IMR-90 (cell line): ENCODE measurements around the gene PCDHGC5. TPM values are rescaled to one million over a fixed set of nuclear protein-coding genes. Genes with fewer than 3 reads are reported as not detected.
A peak's percentile ranks its signal among the peaks of the same experiment; 100 is the strongest.

Experiments used
- ATAC-seq: fragments of 200-7000 bp; cut with Tn5 transposase; 2 replicates; pipeline ENCODE4 v1.9.1; 2020; ENCODE audit warnings: low read depth, mild to moderate bottlenecking, moderate library complexity
- BruUV-seq: library from RNA; stranded (reverse); fragments of 400-500 nt; replicated peaks from 2 replicates; lab custom pipeline; 2021; lab: Mats Ljungman, UMichigan
- CTCF ChIA-PET: fragments of 300-600 bp; formaldehyde crosslinking; extraction: SDS; loops from one replicate; lab custom pipeline; 2021; ENCODE audit warnings: antibody characterized with exemption; lab: Yijun Ruan, JAX
- POLR2A ChIA-PET: fragments of 300-600 bp; sonication (Branson Sonifier 250); formaldehyde crosslinking; loops from one replicate; lab custom pipeline; 2022; ENCODE audit warnings: antibody characterized with exemption; ENCODE audit not compliant: unreplicated experiment; lab: Charles Lee
- DNase-seq: peaks from one replicate; pipeline ENCODE4 v3.0.0; 2013
- H2AFZ ChIP-seq: replicated peaks from 2 replicates; pipeline ENCODE3; 2013; ENCODE audit warnings: low read length, mild to moderate bottlenecking; ENCODE audit not compliant: poor library complexity
- H2AK5ac ChIP-seq: 2 replicates; pipeline ENCODE4 v1.6.1; 2013; ENCODE audit warnings: low read depth, low read length, inconsistent platforms
- H2AK9ac ChIP-seq: replicated peaks from 2 replicates; pipeline ENCODE3; 2013; ENCODE audit warnings: mild to moderate bottlenecking, low read depth, low read length, moderate library complexity; ENCODE audit not compliant: poor library complexity
- H2BK120ac ChIP-seq: 2 replicates; pipeline ENCODE4 v1.6.1; 2013; ENCODE audit warnings: low read depth, low read length, inconsistent platforms
- H2BK15ac ChIP-seq: 3 replicates; pipeline ENCODE4 v1.6.1; 2013; ENCODE audit warnings: low read depth, low read length, inconsistent platforms
- H2BK20ac ChIP-seq: 2 replicates; pipeline ENCODE4 v1.6.1; 2013; ENCODE audit warnings: low read depth, mild to moderate bottlenecking, inconsistent platforms, low read length, moderate library complexity
- H2BK5ac ChIP-seq: 2 replicates; pipeline ENCODE4 v1.6.1; 2013; ENCODE audit warnings: mild to moderate bottlenecking, low read depth, low read length, inconsistent platforms; ENCODE audit not compliant: poor library complexity, severe bottlenecking
- H3K14ac ChIP-seq: replicated peaks from 2 replicates; pipeline ENCODE4 v1.6.1; 2013; ENCODE audit warnings: low read depth, low read length, inconsistent platforms
- H3K18ac ChIP-seq: 2 replicates; pipeline ENCODE4 v1.6.1; 2013; ENCODE audit warnings: low read depth, low read length, control low read depth
- H3K23ac ChIP-seq: 2 replicates; pipeline ENCODE4 v1.6.1; 2013; ENCODE audit warnings: low read depth, low read length, inconsistent platforms
- H3K27ac ChIP-seq: 2 replicates; pipeline ENCODE4 v1.5.1; 2013; ENCODE audit warnings: mild to moderate bottlenecking, control low read depth, low read length; ENCODE audit not compliant: insufficient read depth
- H3K27me3 ChIP-seq: 2 replicates; pipeline ENCODE4 v1.6.1; 2013; ENCODE audit warnings: low read length; ENCODE audit not compliant: control insufficient read depth, insufficient read depth
- H3K36me3 ChIP-seq: 2 replicates; pipeline ENCODE4 v1.6.1; 2013; ENCODE audit warnings: low read length, mixed read lengths; ENCODE audit not compliant: control insufficient read depth, insufficient read depth
- H3K4ac ChIP-seq: 2 replicates; pipeline ENCODE4 v1.6.1; 2013; ENCODE audit warnings: low read depth, low read length, inconsistent platforms
- H3K4me1 ChIP-seq: 2 replicates; pipeline ENCODE4 v1.6.1; 2013; ENCODE audit warnings: low read length, mixed read lengths; ENCODE audit not compliant: control insufficient read depth, insufficient read depth
- H3K4me2 ChIP-seq: 2 replicates; pipeline ENCODE4 v1.6.1; 2013; ENCODE audit warnings: low read depth, mild to moderate bottlenecking, control low read depth, low read length, moderate library complexity
- H3K4me3 ChIP-seq: 2 replicates; pipeline ENCODE4 v1.5.1; 2013; ENCODE audit warnings: low read depth, mild to moderate bottlenecking, control low read depth, low read length, moderate library complexity; ENCODE audit not compliant: insufficient read depth
- H3K56ac ChIP-seq: 2 replicates; pipeline ENCODE4 v1.6.1; 2013; ENCODE audit warnings: low read length, inconsistent platforms; ENCODE audit not compliant: insufficient read depth; ENCODE audit errors: extremely low read depth
- H3K79me1 ChIP-seq, 2 experiments: 2 replicates each; pipeline ENCODE4 v1.6.1; 2013; ENCODE audit warnings: low read length in 2 of 2, inconsistent platforms in 1 of 2, low read depth in 1 of 2
- H3K9ac ChIP-seq: 2 replicates; pipeline ENCODE4 v1.6.1; 2013; ENCODE audit warnings: low read depth, low read length, control low read depth
- H3K9me1 ChIP-seq: 2 replicates; pipeline ENCODE4 v1.6.1; 2013; ENCODE audit warnings: low read length, inconsistent platforms; ENCODE audit not compliant: insufficient read depth
- H3K9me3 ChIP-seq: 2 replicates; pipeline ENCODE4 v1.6.1; 2013; ENCODE audit warnings: low read length; ENCODE audit not compliant: control insufficient read depth, insufficient read depth
- H4K20me1 ChIP-seq: 2 replicates; pipeline ENCODE4 v1.6.1; 2013; ENCODE audit warnings: low read length, inconsistent platforms; ENCODE audit not compliant: insufficient read depth
- H4K5ac ChIP-seq: 2 replicates; pipeline ENCODE4 v1.6.1; 2013; ENCODE audit warnings: mild to moderate bottlenecking, low read depth, low read length, control low read depth
- H4K8ac ChIP-seq, 2 experiments: 2 replicates each; pipeline ENCODE4 v1.6.1; 2013; ENCODE audit warnings: low read depth in 2 of 2, low read length in 2 of 2, control low read depth in 1 of 2, inconsistent platforms in 1 of 2
- H4K91ac ChIP-seq: 2 replicates; pipeline ENCODE4 v1.6.1; 2013; ENCODE audit warnings: low read depth, low read length, inconsistent platforms; ENCODE audit not compliant: insufficient read depth
- BHLHE40 ChIP-seq: fragments of 150-350 bp; IDR thresholded peaks from 2 replicates; pipeline ENCODE4 v1.6.1; 2016; ENCODE audit warnings: mild to moderate bottlenecking, low read depth, low read length
- CTCF ChIP-seq: conservative IDR thresholded peaks from 2 replicates; pipeline ENCODE4 v1.5.1; 2012; ENCODE audit warnings: mild to moderate bottlenecking, low read depth, low read length, improper control_type of control experiment
- ELK1 ChIP-seq: fragments of 150-350 bp; IDR thresholded peaks from 2 replicates; pipeline ENCODE4 v1.6.1; 2016; ENCODE audit warnings: low read depth, mild to moderate bottlenecking, low read length, moderate library complexity, borderline replicate concordance
- MAZ ChIP-seq: IDR thresholded peaks from 2 replicates; pipeline ENCODE4 v1.6.1; 2012; ENCODE audit warnings: low read depth, mild to moderate bottlenecking, low read length, improper control_type of control experiment, moderate library complexity, borderline replicate concordance
- RAD21 ChIP-seq: IDR thresholded peaks from 2 replicates; pipeline ENCODE4 v1.6.1; 2012; ENCODE audit warnings: low read length, improper control_type of control experiment
- RCOR1 ChIP-seq: IDR thresholded peaks from 2 replicates; pipeline ENCODE4 v1.6.1; 2012; ENCODE audit warnings: mild to moderate bottlenecking, low read length, improper control_type of control experiment; ENCODE audit not compliant: insufficient replicate concordance
- RFX5 ChIP-seq: IDR thresholded peaks from 2 replicates; pipeline ENCODE4 v1.8.0; 2012; ENCODE audit warnings: low read depth, mild to moderate bottlenecking, low read length, moderate library complexity
- SMC3 ChIP-seq: fragments of 150-350 bp; IDR thresholded peaks from 2 replicates; pipeline ENCODE4 v1.6.1; 2016; ENCODE audit warnings: low read depth, mild to moderate bottlenecking, antibody characterized with exemption, low read length, moderate library complexity
- USF2 ChIP-seq: fragments of 150-350 bp; IDR thresholded peaks from 2 replicates; pipeline ENCODE4 v1.6.1; 2017; ENCODE audit warnings: mild to moderate bottlenecking, antibody characterized with exemption, low read length, low read depth
- WGBS, 2 experiments: methylation state at CpG; one replicate each; pipeline versions ENCODE4 v1.1.5 to v1.1.7; 2013; ENCODE audit warnings: missing lambda C conversion rate in 2 of 2; ENCODE audit not compliant: insufficient read length in 1 of 2; ENCODE audit errors: extremely low coverage in 2 of 2; 5-methylcytosine and 5-hydroxymethylcytosine counted together
- dilution Hi-C: fragments of 300-500 bp; cut with HindIII; formaldehyde crosslinking; loops from one replicate; pipeline ENCODE4 v1.14.3; 2018; ENCODE audit warnings: low sequenced_read_pairs; ENCODE audit not compliant: unreplicated experiment
- in situ Hi-C: fragments of 300-500 bp; cut with MboI; formaldehyde crosslinking; loops from 3 replicates; pipeline ENCODE4 v1.14.3; 2019; ENCODE audit warnings: low sequenced_read_pairs, inconsistent platforms, mixed read lengths
- intact Hi-C: fragments of 100-400 bp; cut with micrococcal nuclease; formaldehyde crosslinking; loops from 2 replicates; pipeline ENCODE4 v1.10.0; 2022
- polyA plus RNA-seq, 3 experiments: library from polyadenylated mRNA; depleted of rRNA; stranded (reverse); fragments of >200 nt; gene quantifications; 2 replicates each; pipeline ENCODE4 v1.2.3, GENCODE V29; 2012; ENCODE audit warnings: low replicate concordance in 1 of 3
- total RNA-seq: library from RNA; depleted of rRNA; stranded (reverse); fragments of >200 nt; gene quantifications from 2 replicates; pipeline ENCODE4 v1.2.3, GENCODE V29; 2012

The PCDHGC5 gene
- total and polyA plus RNA-seq, 2 of the 4 experiments (the other 2 are of a cell fraction) = 2.9 to 3.8 TPM

- H3K9me1 ChIP-seq = peaks cover 39% of the 10 kb centered on the region
- peak overlapping the region; percentile 83; the same call in 1 of the 2 replicates for H2AK5ac ChIP-seq
- ChIA-PET CTCF (interaction anchor here (0.6 to 2.7 kb wide), 8 partner anchors 9 to 92 kb away, joined by 3 to 16 read pairs (median 4); partner anchors contain the start of genes PCDHGA11 and PCDHGC5), POLR2A (no interaction called here)
- peak overlapping the region; percentile 38; the same call in 1 of the 2 replicates for H2BK120ac ChIP-seq
- H4K5ac ChIP-seq = peak overlapping the region; percentile 8; the same call in 1 of the 2 replicates
- peak overlapping the region; percentile 48 for H2BK5ac ChIP-seq
- ATAC-seq (no peak), DNase-seq (peak; percentile 54)
- no peaks in the 10 kb centered on the region for H3K9me3 ChIP-seq
- peak overlapping the region; percentile 96 for H3K4ac ChIP-seq
- in situ Hi-C loops = no loop called here
- peak overlapping the region; percentile 81 for H2AK9ac ChIP-seq
- dilution Hi-C loops = no loop called here
- TF ChIP-seq CTCF (peak; percentile 62), SMC3 (peak; percentile 37), MAZ (no peak), USF2 (no peak), ELK1 (no peak), BHLHE40 (no peak), RFX5 (no peak), RCOR1 (no peak), RAD21 (peak; percentile 44)
- H3K56ac ChIP-seq = no peak overlapping the region
- H4K91ac ChIP-seq = peak overlapping the region; percentile 10; the same call in 1 of the 2 replicates
- no peak overlapping the region for H3K18ac ChIP-seq
- peaks cover 6 to 56% of the 10 kb centered on the region in 2 experiments for H3K79me1 ChIP-seq
- H4K8ac ChIP-seq = peak overlapping the region; percentile 79 to 91; a peak in 2 of 4 replicates
- no peak overlapping the region for H3K23ac ChIP-seq
- H3K9ac ChIP-seq = peak overlapping the region; percentile 13; the same call in 1 of the 2 replicates
- H3K27me3 ChIP-seq = no peaks in the 10 kb centered on the region
- no peak overlapping the region for H3K4me3 ChIP-seq
- H3K14ac ChIP-seq = peak overlapping the region; percentile 88; the same call in 1 of the 2 replicates
- peaks cover 26% of the 10 kb centered on the region for H3K36me3 ChIP-seq
- peaks cover 57% of the 10 kb centered on the region for H3K4me1 ChIP-seq
- H2BK20ac ChIP-seq = peak overlapping the region; percentile 5; the same call in 1 of the 2 replicates
- peak overlapping the region; percentile 24 for H2AFZ ChIP-seq
- intact Hi-C loops = loop anchor here (2.0 kb wide), 1 partner anchor 82 kb away; the partner anchor contains the start of gene PCDHGA12
- 20% methylated on average over 13 of the region's 28 CpGs; no CpG with 5 or more reads in 1 of the 2 experiments for WGBS, 2 experiments
- BruUV-seq = no TSS peak
- peak overlapping the region; percentile 84 for H3K27ac ChIP-seq
- H2BK15ac ChIP-seq = peak overlapping the region; percentile 82; the same call in 2 of the 3 replicates
- H4K20me1 ChIP-seq = peaks cover 9% of the 10 kb centered on the region
- peak overlapping the region; percentile 3; the same call in 1 of the 2 replicates for H3K4me2 ChIP-seq
Observed at GRCh38 chr5:141512390-141512910, 23.6 kb downstream of the PCDHGC5 start.
